Calu3 (cell line): ENCODE data around the gene PRDM10. TPM values are rescaled to one million over a fixed set of nuclear protein-coding genes. Genes with fewer than 3 reads are reported as not detected.

Experiments used
- BruUV-seq: library from RNA; stranded (reverse); fragments of 400-500 nt; replicated peaks from 2 replicates; lab custom pipeline; 2021; lab: Mats Ljungman, UMichigan
- CTCF ChIA-PET: fragments of 300-600 bp; sonication (Branson Sonifier 250); formaldehyde crosslinking; loops from one replicate; lab custom pipeline; 2022; ENCODE audit warnings: antibody characterized with exemption; lab: Charles Lee
- DNase-seq: peaks from one replicate; pipeline ENCODE4 v3.0.0; 2022
- H3K27ac Mint-ChIP-seq: one replicate; pipeline ENCODE4 v1.8.0; 2022; ENCODE audit warnings: mixed read lengths; ENCODE audit not compliant: unreplicated experiment
- H3K27me3 Mint-ChIP-seq: one replicate; pipeline ENCODE4 v1.8.0; 2022; ENCODE audit warnings: mixed read lengths; ENCODE audit not compliant: unreplicated experiment
- H3K36me3 Mint-ChIP-seq: one replicate; pipeline ENCODE4 v1.8.0; 2022; ENCODE audit warnings: mild to moderate bottlenecking, moderate library complexity, mixed read lengths; ENCODE audit not compliant: insufficient read depth, unreplicated experiment
- H3K4me1 Mint-ChIP-seq: one replicate; pipeline ENCODE4 v1.8.0; 2022; ENCODE audit warnings: mild to moderate bottlenecking, low read depth, mixed read lengths; ENCODE audit not compliant: unreplicated experiment
- H3K4me3 Mint-ChIP-seq: one replicate; pipeline ENCODE4 v1.8.0; 2022; ENCODE audit warnings: mild to moderate bottlenecking, low read depth, moderate library complexity, mixed read lengths; ENCODE audit not compliant: unreplicated experiment
- H3K9me3 Mint-ChIP-seq: one replicate; pipeline ENCODE4 v1.8.0; 2022; ENCODE audit warnings: low read depth, mixed read lengths; ENCODE audit not compliant: unreplicated experiment
- intact Hi-C: fragments of 100-400 bp; cut with micrococcal nuclease; formaldehyde crosslinking; loops from one replicate; pipeline ENCODE4 v1.10.0; 2022; ENCODE audit not compliant: unreplicated experiment
- total RNA-seq: library from RNA; stranded (reverse); gene quantifications from 2 replicates; pipeline ENCODE4 v1.2.3, GENCODE V29; 2022
- TF ChIP-seq, protein P1 (sequence below): fragments of 200-600 bp; IDR thresholded peaks from one replicate; pipeline ENCODE4 v1.8.0; 2022; ENCODE audit warnings: antibody characterized with exemption; ENCODE audit not compliant: unreplicated experiment

The PRDM10 gene
- total RNA-seq, 1 experiment from 2014 or later, result 8.1 TPM

DNA sequence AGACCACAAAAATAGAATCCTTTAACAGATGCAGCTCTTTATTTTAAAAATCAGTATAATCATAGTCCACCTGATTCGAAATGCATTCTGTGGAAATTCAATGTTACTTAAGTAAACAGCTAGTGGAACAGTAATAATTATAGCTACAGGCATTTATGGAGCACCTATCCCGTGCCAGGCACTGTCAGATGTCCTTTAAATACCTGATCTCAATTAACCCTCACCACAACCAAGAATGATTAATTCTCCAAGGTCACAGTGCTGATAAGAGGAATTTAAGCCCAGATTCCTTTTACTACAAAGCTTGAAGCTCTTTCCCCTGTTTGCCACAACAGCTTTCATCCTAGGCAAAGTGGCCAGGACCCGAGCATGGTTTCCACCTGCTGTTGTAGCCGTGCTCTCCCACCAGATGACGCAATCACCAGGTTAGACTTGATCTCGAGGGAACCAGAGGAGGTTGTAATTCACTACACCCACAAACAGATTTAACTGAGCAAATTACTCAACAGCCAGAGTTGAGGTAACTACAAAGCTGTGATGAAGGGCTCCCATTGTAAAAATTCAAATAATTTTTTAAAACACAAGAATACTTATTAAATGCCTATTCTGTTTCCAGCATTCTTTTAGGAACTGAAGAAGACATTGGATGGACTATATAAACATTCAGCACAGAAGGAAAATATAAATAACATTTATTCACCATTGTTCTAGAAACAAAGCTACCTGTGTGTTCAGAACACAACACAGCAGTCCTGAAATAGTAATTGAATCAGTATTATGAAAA lies 10.3 kb downstream of the PRDM10 start:
- peak; percentile 61 for DNase-seq
- Mint-ChIP-seq H3K27me3 (no peaks in the 10 kb centered on the region), H3K4me1 (peaks cover 11% of the 10 kb centered on the region), H3K36me3 (peaks cover 5% of the 10 kb centered on the region), H3K9me3 (no peaks in the 10 kb centered on the region), H3K27ac (no peak overlapping the region), H3K4me3 (no peak overlapping the region)
- intact Hi-C loops, result loop anchor here (1.0 to 10.0 kb wide), 4 partner anchors 68 to 140 kb away; no protein-coding TSS in a partner anchor
- TF ChIP-seq, protein P1, sequence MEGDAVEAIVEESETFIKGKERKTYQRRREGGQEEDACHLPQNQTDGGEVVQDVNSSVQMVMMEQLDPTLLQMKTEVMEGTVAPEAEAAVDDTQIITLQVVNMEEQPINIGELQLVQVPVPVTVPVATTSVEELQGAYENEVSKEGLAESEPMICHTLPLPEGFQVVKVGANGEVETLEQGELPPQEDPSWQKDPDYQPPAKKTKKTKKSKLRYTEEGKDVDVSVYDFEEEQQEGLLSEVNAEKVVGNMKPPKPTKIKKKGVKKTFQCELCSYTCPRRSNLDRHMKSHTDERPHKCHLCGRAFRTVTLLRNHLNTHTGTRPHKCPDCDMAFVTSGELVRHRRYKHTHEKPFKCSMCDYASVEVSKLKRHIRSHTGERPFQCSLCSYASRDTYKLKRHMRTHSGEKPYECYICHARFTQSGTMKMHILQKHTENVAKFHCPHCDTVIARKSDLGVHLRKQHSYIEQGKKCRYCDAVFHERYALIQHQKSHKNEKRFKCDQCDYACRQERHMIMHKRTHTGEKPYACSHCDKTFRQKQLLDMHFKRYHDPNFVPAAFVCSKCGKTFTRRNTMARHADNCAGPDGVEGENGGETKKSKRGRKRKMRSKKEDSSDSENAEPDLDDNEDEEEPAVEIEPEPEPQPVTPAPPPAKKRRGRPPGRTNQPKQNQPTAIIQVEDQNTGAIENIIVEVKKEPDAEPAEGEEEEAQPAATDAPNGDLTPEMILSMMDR, result no peak
- CTCF ChIA-PET, result interaction anchor here (0.6 to 1.9 kb wide), 7 partner anchors 66 to 154 kb away, joined by 3 to 27 read pairs (median 3); no protein-coding TSS in a partner anchor
- no TSS peak for BruUV-seq

DNA sequence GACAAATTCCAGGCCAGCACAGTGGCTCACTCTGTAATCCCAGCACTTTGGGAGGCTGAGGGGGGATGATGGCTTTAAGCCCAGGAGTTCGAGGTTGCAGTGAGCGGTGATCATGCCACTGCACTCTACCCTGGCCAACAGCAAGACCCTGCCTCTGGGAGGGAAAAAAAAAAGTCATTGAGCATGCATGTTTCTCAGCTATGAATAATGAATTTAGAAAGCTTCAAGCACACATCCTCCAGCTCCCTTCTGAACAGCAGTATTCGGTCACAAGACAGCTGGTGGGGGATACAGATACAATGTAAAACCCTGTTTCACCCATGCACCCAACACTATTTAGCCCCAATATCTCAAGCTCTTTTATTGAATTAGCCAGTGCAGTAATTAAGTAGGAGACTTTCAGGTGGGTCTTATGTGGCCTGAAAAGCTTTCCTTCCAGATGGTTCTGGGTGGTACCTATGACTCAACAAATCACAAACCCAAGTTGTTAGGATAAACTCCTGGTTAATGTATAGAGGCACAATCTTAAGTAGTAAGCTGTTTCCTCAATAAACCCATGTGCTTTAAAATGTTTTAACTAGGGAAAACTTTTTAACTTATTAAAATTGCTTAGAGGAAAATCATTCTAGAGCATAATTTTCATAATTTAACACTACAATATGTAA lies 13.4 kb downstream of the PRDM10 start:
- H3K27me3 Mint-ChIP-seq, result no peaks in the 10 kb centered on the region
- H3K4me1 Mint-ChIP-seq, result no peaks in the 10 kb centered on the region
- intact Hi-C loops, result no loop called here
- no peak overlapping the region for H3K27ac Mint-ChIP-seq
- H3K9me3 Mint-ChIP-seq, result no peaks in the 10 kb centered on the region
- H3K36me3 Mint-ChIP-seq, result no peaks in the 10 kb centered on the region
- CTCF ChIA-PET, result interaction anchor here (0.9 to 1.0 kb wide), 2 partner anchors 13 to 143 kb away, joined by 3 to 5 read pairs; partner anchors contain the start of gene PRDM10
- TF ChIP-seq, protein P1, result no peak
- no peak overlapping the region for H3K4me3 Mint-ChIP-seq
- DNase-seq, result no peak
- BruUV-seq, result no TSS peak

DNA sequence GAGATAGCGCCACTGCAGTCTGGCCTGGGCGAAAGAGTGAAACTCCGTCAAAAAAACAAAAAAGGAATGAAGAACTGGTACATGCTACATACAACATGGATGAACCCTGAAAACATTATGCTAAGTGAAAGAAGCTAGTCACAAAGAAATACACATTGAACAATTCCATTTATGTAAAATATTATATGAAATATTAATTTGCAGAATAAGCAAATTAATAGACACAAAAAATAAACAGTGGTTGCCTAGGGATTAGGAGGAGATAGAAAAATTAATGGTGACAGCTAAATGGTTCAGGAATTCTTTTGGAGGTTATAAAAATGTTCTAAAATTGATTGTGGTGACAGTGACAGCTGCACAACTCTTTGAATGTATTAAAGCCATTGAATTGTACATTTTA lies 14.7 kb downstream of the PRDM10 start:
- H3K36me3 Mint-ChIP-seq, result no peaks in the 10 kb centered on the region
- no peaks in the 10 kb centered on the region for H3K4me1 Mint-ChIP-seq
- CTCF ChIA-PET, result no interaction called here
- H3K9me3 Mint-ChIP-seq, result no peaks in the 10 kb centered on the region
- no peak overlapping the region for H3K4me3 Mint-ChIP-seq
- no peak overlapping the region for H3K27ac Mint-ChIP-seq
- H3K27me3 Mint-ChIP-seq, result no peaks in the 10 kb centered on the region
- BruUV-seq, result no TSS peak
- no peak for DNase-seq
- TF ChIP-seq, protein P1, result no peak
- intact Hi-C loops, result no loop called here

DNA sequence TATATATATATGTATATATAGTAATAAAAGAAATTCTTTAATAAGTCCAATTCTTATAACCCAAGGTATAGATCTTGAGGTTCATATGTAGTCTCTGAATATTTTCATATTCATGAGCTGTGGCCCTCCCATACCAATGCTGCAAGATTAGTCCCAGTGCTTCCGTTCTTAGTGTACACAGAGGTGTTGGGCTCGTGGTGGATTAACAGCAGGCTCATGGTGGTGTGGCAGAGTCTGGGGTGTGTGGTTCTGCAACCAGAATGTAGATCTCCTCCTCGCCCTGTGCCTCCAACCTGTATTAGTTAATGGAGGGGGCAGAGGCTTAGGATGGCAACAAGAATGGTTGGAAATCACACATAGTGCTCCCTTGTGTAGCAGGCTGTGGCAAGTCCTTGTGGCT lies 16.8 kb downstream of the PRDM10 start:
- Mint-ChIP-seq H3K27me3 (no peaks in the 10 kb centered on the region), H3K27ac (no peak overlapping the region), H3K9me3 (no peaks in the 10 kb centered on the region), H3K4me1 (peaks cover 1% of the 10 kb centered on the region), H3K36me3 (no peaks in the 10 kb centered on the region), H3K4me3 (no peak overlapping the region)
- CTCF ChIA-PET, result no interaction called here
- intact Hi-C loops, result no loop called here
- TF ChIP-seq, protein P1, result no peak
- no TSS peak for BruUV-seq
- no peak for DNase-seq
